HCT116 (cell line): ENCODE measurements around the gene TBC1D2B.

Source experiments
- ATF3 ChIP-seq: IDR thresholded peaks from 2 replicates; pipeline ENCODE4 v1.6.1; 2012
- CEBPB ChIP-seq: IDR thresholded peaks from 2 replicates; pipeline ENCODE4 v1.6.1; 2012; ENCODE audit warnings: low read depth
- CTCF ChIP-seq, 3 experiments: fragments of 200-600 bp in 1 of 3; sonication (generic) in 1 of 3; IDR thresholded peaks in 2 of 3; conservative IDR thresholded peaks in 1 of 3; 2 replicates each; pipeline ENCODE4 v1.5.1; 2012 to 2017; ENCODE audit warnings: low read depth in 2 of 3, low read length in 2 of 3, antibody characterized with exemption in 1 of 3, borderline replicate concordance in 1 of 3, control low read depth in 1 of 3, mild to moderate bottlenecking in 1 of 3, mixed read lengths in 1 of 3, mixed run types in 1 of 3, moderate library complexity in 1 of 3; ENCODE audit not compliant: insufficient read depth in 1 of 3
- EGR1 ChIP-seq: IDR thresholded peaks from 2 replicates; pipeline ENCODE4 v1.6.1; 2012; ENCODE audit warnings: low read depth
- ELF1 ChIP-seq: IDR thresholded peaks from 2 replicates; pipeline ENCODE4 v1.6.1; 2012; ENCODE audit warnings: low read depth, borderline replicate concordance
- EZH2 ChIP-seq: fragments of 200-600 bp; sonication (generic); IDR thresholded peaks from 2 replicates; pipeline ENCODE4 v1.6.1; 2017; ENCODE audit warnings: antibody characterized with exemption, mixed run types
- EZH2phosphoT487 ChIP-seq: fragments of 200-600 bp; IDR thresholded peaks from 2 replicates; pipeline ENCODE4 v1.6.1; 2018; ENCODE audit warnings: antibody characterized with exemption, borderline replicate concordance
- JUND ChIP-seq: IDR thresholded peaks from 2 replicates; pipeline ENCODE4 v1.6.1; 2012
- POLR2A ChIP-seq: IDR thresholded peaks from 2 replicates; pipeline ENCODE4 v1.7.0; 2011; ENCODE audit warnings: borderline replicate concordance; ENCODE audit not compliant: insufficient read depth, insufficient read length; ENCODE audit errors: extremely low read depth
- REST ChIP-seq: IDR thresholded peaks from 2 replicates; pipeline ENCODE4 v1.6.1; 2012; ENCODE audit warnings: low read depth
- YY1 ChIP-seq: IDR thresholded peaks from 2 replicates; pipeline ENCODE4 v1.6.1; 2011; ENCODE audit warnings: low read length, low read depth, moderate library complexity, mild to moderate bottlenecking; ENCODE audit not compliant: insufficient replicate concordance; ENCODE audit errors: extremely low read depth
- ZBTB33 ChIP-seq: IDR thresholded peaks from 2 replicates; pipeline ENCODE4 v1.6.1; 2011; ENCODE audit warnings: mild to moderate bottlenecking, low read length, moderate library complexity; ENCODE audit not compliant: insufficient replicate concordance; ENCODE audit errors: extremely low read depth
- ZNF274 ChIP-seq: fragments of 200-500 bp; sonication (Bioruptor generic); IDR thresholded peaks from 2 replicates; pipeline ENCODE4 v1.6.1; 2014; ENCODE audit warnings: mild to moderate bottlenecking, low read depth, low read length, inconsistent platforms

- no peak for TF ChIP-seq REST
- no peak for TF ChIP-seq CTCF (IDR thresholded peaks at IDR 0.05 in 2 of 3, conservative IDR thresholded peaks at IDR 0.05 in 1 of 3; ENCODE audit: borderline replicate concordance in 1 of 3, insufficient read depth in 1 of 3, low read depth in 2 of 3, low read length in 2 of 3)
- no peak for TF ChIP-seq CEBPB
- TF ChIP-seq YY1, result no peak
- no peak for TF ChIP-seq ELF1
- TF ChIP-seq ATF3, result no peak
- no peak for TF ChIP-seq POLR2A
- no peak for TF ChIP-seq ZNF274
- no peak for TF ChIP-seq EGR1
- no peak for TF ChIP-seq JUND
- TF ChIP-seq ZBTB33, result no peak
- TF ChIP-seq EZH2phosphoT487, result no peak
- no peak for TF ChIP-seq EZH2
Observed at GRCh38 chr15:77982127-77982490, 95.4 kb downstream of the TBC1D2B start.
